K562 (cell line): Measurements from ENCODE around the gene FBP1. TPM values are rescaled to one million over a fixed set of nuclear protein-coding genes. Genes with fewer than 3 reads are reported as not detected.

Experiments
- BMI1 ChIP-seq: fragments of 150-350 bp; IDR thresholded peaks from 2 replicates; pipeline ENCODE4 v1.6.1; 2014; ENCODE audit warnings: low read length
- BRCA1 ChIP-seq, 2 experiments: fragments of 450-650 bp in 1 of 2; sonication (generic) in 1 of 2; formaldehyde crosslinking in 1 of 2; IDR thresholded peaks; 2 replicates each; pipeline versions ENCODE4 v1.5.0 to v1.6.1; 2017 to 2020; ENCODE audit warnings: mild to moderate bottlenecking in 1 of 2, missing genetic modification reagents in 1 of 2
- KLF10 ChIP-seq: fragments of 250-450 bp; sonication (Bioruptor Pico); IDR thresholded peaks from 2 replicates; pipeline ENCODE4 v1.6.1; 2021; ENCODE audit warnings: matching md5 sums
- MCM5 ChIP-seq: fragments of 450-650 bp; IDR thresholded peaks from 2 replicates; pipeline ENCODE4 v1.6.1; 2016; ENCODE audit warnings: low read depth
- SMARCA4 ChIP-seq: fragments of 450-650 bp; IDR thresholded peaks from 2 replicates; pipeline ENCODE4 v1.6.1; 2016
- ZNF23 ChIP-seq: fragments of 250-450 bp; sonication (Bioruptor Pico); IDR thresholded peaks from 2 replicates; pipeline ENCODE4 v1.4.0; 2020; ENCODE audit warnings: mild to moderate bottlenecking
- ZNF445 ChIP-seq: fragments of 250-450 bp; sonication (Bioruptor Pico); IDR thresholded peaks from 2 replicates; pipeline ENCODE4 v1.4.0; 2020; ENCODE audit warnings: low read depth, mild to moderate bottlenecking, moderate library complexity
- ZSCAN32 ChIP-seq: fragments of 450-650 bp; formaldehyde crosslinking; IDR thresholded peaks from 2 replicates; pipeline ENCODE4 v1.4.0; 2020; ENCODE audit warnings: mild to moderate bottlenecking, moderate library complexity
- polyA plus RNA-seq, 8 experiments: library from polyadenylated mRNA; depleted of rRNA in 4 of 8; stranded (reverse) in 5 of 8; unstranded in 3 of 8; fragments of >200 nt; fragmentation: Nextera tagmentation in 2 of 8; fragmentation: Illumina TruSeq in 1 of 8; extraction: Ambion mirVana in 2 of 8; extraction: Trizol in 1 of 8; gene quantifications; 2 replicates each; pipeline versions ENCODE4 v1.2.1 to v1.2.3, GENCODE V29; 2011 to 2014; ENCODE audit warnings: inconsistent platforms in 1 of 8, missing spikeins in 1 of 8
- total RNA-seq, 7 experiments: library from RNA; depleted of rRNA in 6 of 7; stranded (reverse); fragments of >200 nt in 6 of 7; fragmentation: Illumina TruSeq in 2 of 7; extraction: Trizol in 2 of 7; gene quantifications; 2 replicates each; pipeline versions ENCODE4 v1.2.1 to v1.2.3, GENCODE V29; 2011 to 2021; ENCODE audit warnings: low replicate concordance in 1 of 7
- TF ChIP-seq, protein P1 (sequence below): fragments of 450-650 bp; IDR thresholded peaks from 2 replicates; pipeline ENCODE4 v1.6.1; 2016; ENCODE audit warnings: mild to moderate bottlenecking
- TF ChIP-seq, protein P2 (sequence below): sonication (generic); formaldehyde crosslinking; IDR thresholded peaks from 2 replicates; pipeline ENCODE4 v1.8.0; 2022; ENCODE audit warnings: mild to moderate bottlenecking, missing genetic modification reagents
- TF ChIP-seq, protein P3 (sequence below), 2 experiments: fragments of 450-650 bp in 1 of 2; sonication (generic) in 1 of 2; formaldehyde crosslinking in 1 of 2; IDR thresholded peaks in 1 of 2; conservative IDR thresholded peaks in 1 of 2; 2 replicates each; pipeline versions ENCODE4 v1.6.1 to v1.8.1; 2016 to 2023; ENCODE audit warnings: mild to moderate bottlenecking in 2 of 2, moderate library complexity in 2 of 2, inconsistent platforms in 1 of 2, missing genetic modification reagents in 1 of 2
- TF ChIP-seq, protein P4 (sequence below): fragments of 450-650 bp; IDR thresholded peaks from 2 replicates; pipeline ENCODE4 v1.6.1; 2018; ENCODE audit warnings: mild to moderate bottlenecking, low read depth; ENCODE audit not compliant: partially characterized antibody

FBP1 gene
- total and polyA plus RNA-seq, 9 of the 15 experiments (the other 6 are each of a cell fraction or from before 2014, with no cell fraction given) = 0.24 TPM; not detected in 8

DNA sequence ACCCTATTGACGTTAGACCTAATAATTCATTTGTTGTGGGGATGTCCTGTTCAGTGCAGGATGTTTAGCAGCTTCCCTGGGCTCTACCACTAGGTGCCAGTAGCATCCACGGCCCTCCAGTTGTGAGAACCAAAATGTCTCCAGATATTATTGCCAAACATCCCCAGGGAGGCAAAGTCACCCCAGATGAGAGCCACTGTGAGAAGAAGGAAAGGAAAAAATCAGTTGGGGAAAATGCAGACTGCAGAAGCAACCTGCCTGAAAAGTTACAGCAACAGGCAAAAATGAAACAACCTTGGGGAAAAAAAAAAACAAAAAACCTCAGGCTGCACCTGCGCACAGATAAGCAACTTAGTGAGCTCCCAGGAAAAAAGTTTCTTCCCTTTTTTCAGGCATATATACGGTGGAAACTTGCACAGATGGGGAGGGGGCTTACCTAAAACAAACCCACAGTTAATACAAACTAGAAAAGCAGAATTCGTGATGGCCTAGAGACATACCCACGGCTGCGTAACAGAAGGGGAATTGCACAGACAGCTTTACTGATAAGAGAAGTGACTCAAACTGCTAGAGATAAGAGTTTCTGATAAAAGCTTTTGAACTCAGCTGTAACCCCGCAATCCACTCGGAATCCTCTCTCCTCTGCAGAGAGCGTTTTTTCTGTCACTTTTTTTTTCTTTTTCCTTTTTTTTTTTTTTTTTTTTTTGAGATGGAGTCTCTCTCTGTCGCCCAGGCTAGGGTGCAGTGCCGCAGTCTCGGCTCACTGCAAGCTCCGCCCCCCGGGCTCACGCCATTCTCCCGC lies 29.8 kb upstream of the FBP1 start (continued):
- TF ChIP-seq BRCA1 (IDR thresholded peaks at IDR 0.05) (no peak), BRCA1 (CRISPR knock-in tag; IDR thresholded peaks at IDR 0.05) (no peak), BMI1 (no peak), MCM5 (no peak), KLF10 (CRISPR knock-in tag) (no peak), SMARCA4 (peak; percentile 90), ZNF23 (CRISPR knock-in tag) (no peak), ZNF445 (CRISPR knock-in tag) (no peak), ZSCAN32 (no peak)
- TF ChIP-seq, protein P1, sequence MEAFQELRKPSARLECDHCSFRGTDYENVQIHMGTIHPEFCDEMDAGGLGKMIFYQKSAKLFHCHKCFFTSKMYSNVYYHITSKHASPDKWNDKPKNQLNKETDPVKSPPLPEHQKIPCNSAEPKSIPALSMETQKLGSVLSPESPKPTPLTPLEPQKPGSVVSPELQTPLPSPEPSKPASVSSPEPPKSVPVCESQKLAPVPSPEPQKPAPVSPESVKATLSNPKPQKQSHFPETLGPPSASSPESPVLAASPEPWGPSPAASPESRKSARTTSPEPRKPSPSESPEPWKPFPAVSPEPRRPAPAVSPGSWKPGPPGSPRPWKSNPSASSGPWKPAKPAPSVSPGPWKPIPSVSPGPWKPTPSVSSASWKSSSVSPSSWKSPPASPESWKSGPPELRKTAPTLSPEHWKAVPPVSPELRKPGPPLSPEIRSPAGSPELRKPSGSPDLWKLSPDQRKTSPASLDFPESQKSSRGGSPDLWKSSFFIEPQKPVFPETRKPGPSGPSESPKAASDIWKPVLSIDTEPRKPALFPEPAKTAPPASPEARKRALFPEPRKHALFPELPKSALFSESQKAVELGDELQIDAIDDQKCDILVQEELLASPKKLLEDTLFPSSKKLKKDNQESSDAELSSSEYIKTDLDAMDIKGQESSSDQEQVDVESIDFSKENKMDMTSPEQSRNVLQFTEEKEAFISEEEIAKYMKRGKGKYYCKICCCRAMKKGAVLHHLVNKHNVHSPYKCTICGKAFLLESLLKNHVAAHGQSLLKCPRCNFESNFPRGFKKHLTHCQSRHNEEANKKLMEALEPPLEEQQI = no peak
- TF ChIP-seq, protein P2, sequence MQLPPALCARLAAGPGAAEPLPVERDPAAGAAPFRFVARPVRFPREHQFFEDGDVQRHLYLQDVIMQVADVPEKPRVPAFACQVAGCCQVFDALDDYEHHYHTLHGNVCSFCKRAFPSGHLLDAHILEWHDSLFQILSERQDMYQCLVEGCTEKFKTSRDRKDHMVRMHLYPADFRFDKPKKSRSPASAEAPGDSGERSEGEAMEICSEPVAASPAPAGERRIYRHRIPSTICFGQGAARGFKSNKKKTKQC (CRISPR knock-in tag) = no peak
- TF ChIP-seq, protein P3, sequence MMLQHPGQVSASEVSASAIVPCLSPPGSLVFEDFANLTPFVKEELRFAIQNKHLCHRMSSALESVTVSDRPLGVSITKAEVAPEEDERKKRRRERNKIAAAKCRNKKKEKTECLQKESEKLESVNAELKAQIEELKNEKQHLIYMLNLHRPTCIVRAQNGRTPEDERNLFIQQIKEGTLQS (IDR thresholded peaks at IDR 0.05) = peak; percentile 67
- TF ChIP-seq, protein P3 (CRISPR knock-in tag; conservative IDR thresholded peaks at IDR 0.05) = no peak
- TF ChIP-seq, protein P4, sequence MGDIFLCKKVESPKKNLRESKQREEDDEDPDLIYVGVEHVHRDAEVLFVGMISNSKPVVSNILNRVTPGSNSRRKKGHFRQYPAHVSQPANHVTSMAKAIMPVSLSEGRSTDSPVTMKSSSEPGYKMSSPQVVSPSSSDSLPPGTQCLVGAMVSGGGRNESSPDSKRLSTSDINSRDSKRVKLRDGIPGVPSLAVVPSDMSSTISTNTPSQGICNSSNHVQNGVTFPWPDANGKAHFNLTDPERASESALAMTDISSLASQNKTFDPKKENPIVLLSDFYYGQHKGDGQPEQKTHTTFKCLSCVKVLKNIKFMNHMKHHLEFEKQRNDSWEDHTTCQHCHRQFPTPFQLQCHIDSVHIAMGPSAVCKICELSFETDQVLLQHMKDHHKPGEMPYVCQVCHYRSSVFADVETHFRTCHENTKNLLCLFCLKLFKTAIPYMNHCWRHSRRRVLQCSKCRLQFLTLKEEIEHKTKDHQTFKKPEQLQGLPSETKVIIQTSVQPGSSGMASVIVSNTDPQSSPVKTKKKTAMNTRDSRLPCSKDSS = no peak
